Stimulated activated CD4-positive, alpha-beta T cell treated with anti-CD3 and anti-CD28 coated beads, TNF-alpha, amount 100 ng/mL, for 24 hours (primary cell): ENCODE measurements around the gene FRY.

Experiments used
- DNase-seq, 3 experiments: peaks; one replicate each; pipeline ENCODE4 v3.0.0-alpha.2; 2020; ENCODE audit warnings: low read depth in 3 of 3

The FRY gene

DNA sequence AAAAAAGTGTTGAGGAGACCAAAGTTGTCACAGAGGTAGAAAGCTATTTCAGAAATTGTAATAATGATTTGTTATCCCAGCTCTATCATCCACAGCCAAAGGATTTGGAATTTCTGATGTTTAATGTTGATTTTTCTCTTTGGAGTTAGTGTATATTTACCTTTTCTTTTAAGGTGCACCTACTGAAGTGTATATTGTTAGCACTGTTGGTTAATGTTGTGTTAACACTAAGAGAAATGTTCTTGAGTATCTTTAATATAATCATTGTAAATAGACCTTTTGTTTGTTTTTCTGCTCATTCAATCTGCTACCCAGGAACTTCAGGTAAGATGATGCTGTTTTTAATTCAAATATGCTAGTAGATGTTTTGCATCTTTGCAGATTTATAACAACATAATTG, 226.1 kb downstream of the FRY start:
- no peak for DNase-seq

DNA sequence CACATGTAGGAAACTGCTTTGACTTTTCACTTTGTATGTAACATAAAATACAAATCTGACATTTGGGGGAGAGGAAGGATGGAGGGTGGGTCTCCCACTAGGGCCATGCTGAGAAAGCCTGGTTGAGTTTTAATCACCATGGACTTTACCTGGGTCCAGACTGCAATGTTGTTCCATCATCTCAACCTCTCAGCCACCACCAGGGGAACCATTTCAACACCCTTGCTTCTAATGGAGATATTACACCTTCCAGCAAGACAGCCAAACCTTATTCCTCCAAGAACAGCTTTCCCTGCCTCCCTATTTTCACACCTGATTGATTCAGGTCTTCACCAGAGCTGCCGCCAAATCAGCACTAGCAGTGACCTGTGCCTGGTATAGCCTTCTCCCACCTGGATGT, 227.5 kb downstream of the FRY start:
- DNase-seq: no peak

DNA sequence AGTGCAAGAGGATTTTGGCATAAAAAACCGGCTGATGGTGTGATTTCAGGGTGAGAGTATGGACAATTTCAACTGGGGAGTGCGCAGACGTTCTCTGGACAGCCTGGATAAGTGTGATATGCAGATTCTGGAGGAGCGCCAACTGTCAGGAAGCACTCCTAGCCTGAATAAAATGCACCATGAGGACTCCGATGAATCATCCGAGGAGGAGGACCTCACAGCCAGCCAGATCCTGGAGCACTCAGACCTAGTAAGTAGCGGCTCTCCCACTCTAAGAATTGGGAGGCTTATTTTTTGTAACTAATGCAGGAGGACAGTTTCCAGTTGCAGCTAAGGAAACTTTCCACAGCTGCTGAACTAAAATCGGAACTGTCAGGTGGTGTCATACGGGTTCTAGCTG, 230.0 kb downstream of the FRY start:
- DNase-seq: no peak

DNA sequence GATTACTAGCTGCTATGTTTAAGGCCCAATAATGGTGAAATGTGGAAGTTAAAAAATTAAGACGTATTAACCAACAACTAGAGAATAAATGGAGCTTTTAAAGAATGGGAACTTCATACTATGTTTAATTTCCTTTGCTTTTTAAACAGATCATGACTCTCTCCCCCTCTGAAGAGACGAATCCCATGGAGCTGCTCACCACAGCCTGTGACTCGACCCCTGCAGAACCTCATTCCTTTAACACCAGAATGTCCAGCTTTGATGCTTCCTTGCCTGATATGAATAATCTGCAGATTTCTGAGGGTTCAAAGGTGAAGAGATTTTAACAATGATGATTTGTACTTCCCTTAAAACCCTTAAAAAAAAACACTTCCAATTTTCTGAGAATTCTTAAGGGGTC, 230.6 kb downstream of the FRY start:
- no peak for DNase-seq

DNA sequence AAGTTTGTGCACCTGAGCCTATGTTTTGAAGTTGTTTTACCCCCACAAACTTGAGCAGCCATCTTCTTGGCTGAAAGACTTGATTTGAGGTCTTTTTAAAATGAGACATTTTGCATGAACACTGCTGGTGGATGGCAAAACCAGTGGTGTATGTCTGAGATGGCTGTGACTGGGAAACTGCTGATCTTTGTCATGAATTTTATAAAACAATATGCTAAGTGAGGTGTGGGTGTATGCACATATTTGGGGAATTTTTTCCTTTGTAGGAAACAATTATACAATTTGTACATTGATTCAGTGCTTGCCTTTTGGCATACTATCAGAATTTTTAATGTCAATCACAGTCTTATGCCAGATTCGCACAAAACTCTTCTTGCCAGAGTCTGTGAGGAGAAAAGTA, 231.0 kb downstream of the FRY start:
- DNase-seq: no peak

DNA sequence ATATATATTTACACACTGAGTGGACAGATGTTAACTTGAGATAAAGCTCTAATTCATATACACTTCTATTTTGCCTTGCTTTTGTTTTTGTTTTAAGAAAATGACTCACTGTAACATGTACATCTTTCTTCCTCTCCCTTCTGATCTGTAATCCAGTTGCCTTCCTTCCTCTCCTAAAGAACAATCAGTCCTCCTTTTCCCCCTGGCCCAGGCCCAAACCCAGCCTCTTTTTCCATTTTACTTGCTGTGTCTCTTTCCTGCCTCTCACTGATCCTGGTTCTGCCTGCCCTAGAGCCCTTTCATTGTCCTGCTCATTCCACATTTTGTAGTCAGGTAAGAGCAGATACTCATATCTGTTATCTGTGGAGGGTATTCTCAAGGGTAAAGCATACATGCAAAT, 232.8 kb downstream of the FRY start:
- no peak for DNase-seq

DNA sequence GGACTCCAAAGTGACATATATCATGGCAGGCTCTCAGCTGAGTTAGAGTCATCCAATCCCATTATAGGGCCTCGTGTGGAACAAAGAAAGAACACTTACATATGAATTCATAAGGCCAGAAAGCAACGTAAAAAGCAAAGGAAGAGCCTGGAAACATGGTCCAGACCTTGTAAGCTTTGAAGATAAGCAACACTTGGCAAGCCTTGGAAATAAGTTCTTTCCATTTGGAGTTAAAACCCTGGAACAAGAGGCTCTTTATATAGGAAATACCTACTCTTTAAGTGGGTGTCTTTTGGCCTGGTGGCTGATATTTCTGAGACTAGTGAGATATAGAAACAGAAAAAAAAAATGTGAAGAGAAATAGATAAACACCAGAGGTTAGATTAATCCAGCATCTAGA, 234.2 kb downstream of the FRY start:
- DNase-seq: no peak

DNA sequence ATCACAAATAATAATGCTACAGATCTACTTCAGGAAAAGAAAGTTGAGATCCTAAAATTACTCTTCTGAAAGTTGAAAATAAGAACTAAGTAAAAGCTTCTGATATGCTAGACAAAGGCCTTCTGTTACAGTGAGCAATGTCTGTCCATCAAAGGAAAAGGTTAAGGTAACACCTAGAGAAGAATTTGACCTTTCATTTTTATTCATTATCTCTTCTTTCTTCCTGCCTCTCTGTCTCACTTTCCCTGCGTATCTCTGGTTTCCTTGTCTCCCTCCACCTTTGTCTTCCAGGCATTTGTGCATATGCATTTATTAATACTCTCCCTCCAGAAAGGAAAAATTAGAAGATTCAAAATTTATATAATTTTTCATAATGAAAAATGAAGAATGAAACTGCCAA, 234.6 kb downstream of the FRY start:
- no peak for DNase-seq

DNA sequence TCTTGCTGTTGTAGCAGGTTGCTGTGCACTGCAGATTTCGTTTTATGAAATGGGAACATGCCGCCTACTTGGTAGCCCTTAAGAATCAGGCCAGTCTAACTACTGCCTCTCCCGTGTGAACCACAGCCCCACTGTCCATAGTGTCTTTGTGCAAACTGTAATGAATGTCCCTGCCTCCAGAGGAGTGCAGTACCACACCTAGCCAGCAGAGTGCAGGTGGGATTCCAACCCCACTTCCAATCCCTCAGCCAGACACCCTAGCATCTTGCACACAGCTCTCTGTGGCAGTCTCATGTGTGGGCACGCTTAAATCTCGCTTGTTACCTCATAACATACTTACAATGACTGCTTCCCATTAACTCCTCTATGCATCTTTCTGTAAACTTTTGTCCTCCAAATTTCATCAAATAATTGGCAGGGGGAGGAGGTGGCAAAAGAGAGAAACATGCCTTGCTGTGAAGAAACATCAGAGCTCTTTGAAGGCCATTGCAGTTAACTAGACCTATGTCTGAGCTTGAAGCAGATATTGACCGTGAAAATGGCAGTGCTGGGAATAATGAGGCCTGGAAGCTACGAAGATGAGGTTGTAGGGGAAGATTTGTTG, 236.4 kb downstream of the FRY start:
- DNase-seq: peak; percentile 5 to 48 (median 22)

DNA sequence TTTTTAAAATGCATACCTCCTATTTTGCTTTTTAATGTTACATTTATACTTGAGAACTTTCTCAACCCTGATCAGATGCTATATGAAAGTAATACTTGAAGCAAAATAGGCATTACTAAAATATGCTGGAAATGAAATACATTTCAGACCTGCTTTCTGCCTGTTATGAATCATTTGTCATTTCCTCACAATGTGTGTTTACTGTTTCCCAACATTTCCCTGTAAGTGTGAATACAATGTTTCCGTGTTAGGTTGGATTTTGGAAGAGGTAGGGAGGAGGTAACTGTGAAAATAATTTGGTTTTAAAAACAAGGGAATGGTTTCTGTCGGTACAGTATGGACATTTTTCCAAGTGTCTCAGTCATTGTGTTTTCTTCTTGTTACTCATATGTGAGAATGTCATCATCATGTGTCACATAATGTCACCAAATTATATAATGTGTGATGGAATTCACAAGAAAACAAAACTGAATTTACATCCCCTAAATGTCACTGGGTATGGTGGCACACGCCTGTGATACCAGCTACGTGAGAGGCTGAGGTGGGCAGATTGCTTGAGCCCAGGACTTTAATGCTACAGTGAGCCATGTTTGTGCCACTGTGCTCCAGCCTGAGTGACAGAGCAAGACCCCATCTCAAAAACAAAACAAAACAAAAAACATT, 240.6 kb downstream of the FRY start:
- DNase-seq: no peak

DNA sequence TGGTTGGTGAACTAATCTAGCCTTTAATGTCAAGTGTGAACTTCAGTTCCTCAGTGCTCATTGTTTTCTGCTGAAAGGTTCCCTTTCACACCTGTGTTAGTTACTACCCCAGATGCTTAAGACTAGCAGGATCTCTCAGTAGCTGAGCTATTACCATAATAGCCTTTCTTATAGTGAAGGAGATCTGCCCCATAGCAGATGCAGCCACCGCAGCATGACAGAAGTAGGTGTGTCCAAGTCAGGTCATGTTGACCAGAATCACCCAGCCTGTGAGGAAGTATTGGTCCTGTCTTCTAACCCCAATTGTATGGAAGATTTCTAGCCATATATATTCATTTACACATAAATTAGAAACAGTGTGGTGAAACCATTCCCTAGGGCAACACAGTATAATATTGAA, 246.3 kb downstream of the FRY start:
- no peak for DNase-seq

DNA sequence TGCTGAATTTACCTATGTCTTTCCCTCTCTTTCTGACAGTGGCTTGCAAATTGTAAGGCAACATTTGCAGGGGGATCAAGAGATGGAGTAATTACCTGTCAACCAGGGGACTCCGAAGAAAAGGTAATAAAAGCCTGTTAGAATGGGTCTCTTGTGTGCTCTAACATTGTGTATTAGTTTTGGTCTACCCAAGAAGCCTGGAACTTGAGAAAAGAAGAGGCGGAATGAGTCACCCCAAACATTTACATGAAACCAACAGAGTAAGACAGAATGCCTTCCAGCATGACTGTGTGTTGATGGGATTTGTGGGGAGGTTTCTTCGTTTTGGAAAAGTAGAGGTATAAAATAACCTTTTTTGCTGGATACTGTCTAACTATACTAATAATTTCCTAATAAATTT, 246.9 kb downstream of the FRY start:
- no peak for DNase-seq

DNA sequence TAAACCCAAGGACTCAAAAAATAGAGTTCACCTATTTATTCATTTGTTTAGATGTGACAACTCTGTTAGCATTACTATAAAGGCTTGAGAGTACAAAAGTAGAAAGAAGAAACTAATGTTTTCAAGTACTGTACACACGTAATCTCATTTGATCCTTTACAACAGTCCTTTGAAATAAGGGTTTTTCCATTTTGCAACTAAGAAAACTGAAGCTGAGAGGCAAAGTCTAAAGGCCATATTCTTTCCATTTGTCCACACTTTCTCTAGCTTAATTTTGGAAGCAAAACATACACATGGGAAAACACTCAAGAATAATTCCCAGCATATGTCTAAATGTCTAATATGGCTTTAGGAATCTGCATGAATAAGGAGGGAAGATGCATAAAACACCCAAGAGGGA, 249.5 kb downstream of the FRY start:
- DNase-seq: no peak

DNA sequence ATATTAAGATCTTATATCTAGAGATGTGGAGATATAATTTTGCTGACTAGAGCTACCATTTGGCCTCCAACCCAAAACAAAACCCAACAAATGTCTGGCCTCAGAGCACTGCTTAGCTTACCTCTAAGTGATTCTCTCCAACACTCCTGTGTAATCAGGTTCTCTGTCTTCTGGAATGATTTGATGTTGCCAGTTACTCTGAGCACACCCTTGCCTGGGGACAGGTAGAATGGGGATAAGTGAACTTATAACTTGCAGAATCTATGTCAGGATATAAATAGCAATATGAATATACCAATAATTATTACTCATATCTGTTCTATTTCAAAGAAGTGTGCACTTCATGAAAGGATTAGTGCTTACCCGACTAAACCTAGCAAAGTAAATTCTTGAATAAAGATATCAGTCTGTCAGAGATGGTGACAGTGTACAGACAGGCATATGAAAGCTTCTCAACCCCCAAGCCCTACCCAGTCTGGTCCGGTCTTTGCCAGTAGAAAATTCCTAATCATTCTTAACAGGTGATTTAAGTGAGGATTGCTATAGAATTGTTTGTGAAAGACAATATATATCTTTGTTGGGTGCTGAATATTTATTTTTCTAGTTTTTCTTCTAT, 250.6 kb downstream of the FRY start:
- DNase-seq: no peak

DNA sequence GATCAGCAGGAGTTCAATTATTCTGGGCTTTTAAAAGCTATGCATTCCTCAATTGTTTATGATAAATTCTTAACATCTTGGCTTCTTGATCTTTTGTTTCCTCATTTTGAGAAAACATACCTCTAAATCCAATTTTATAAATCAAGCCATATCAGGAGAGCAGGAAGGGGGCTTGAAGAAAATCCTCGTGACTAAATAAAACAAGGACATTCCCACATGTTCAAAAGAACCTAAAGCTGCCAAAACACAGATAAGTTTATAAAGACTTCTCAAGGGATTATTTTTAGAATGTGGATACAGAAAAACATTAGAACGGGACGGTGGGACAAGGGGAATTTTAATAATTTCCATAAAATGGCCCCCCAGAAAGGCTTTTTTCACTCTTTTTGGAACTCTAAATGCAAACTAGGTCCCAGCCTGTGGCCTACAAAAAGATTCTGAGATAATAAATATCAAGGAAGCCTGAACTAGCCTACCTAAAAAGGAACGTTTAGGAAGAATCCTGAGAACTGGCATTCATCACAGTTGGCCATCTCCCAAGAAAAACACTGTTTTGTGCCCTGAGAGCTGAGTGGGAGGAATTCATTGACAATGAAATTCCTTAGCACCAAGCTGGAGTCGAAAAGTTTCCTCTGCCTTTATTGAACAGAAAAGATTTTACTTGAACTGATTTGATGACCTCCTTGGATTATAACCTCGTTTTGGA, 253.5 kb downstream of the FRY start:
- no peak for DNase-seq

DNA sequence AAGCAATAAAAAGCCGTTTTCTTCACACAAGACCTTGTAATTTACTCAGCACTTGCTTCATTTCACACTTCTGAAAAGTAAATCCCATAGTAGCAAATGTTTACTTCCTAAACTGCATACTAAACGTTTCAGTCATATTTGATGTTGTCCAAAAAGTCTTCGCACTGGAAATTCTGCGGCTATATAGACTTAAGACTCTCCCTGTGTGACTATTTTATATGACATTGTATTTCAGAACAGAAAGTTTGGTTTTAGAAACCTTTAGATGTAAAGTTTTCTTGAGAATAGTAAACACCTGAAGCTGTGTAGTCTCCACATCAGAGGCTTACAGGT, 254.0 kb downstream of the FRY start:
- DNase-seq: no peak

DNA sequence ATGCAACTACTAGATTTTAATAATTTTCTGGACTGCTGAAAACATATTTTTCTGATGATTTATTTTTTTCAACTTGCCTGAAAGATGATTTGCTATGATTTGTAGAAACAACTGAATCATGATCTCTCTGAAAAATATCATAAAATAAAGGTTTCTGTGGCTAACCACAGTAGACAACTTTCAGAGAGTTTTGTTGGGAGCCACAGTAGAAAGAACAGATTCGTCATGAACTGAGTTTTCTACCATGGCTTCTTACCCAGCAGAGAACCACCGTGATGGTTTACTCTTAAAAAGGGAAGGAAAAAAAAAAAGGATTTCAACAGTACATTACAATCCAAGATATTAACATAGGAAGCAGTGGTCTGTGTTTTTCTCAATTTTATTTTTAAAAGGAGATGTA, 265.6 kb downstream of the FRY start:
- no peak for DNase-seq

DNA sequence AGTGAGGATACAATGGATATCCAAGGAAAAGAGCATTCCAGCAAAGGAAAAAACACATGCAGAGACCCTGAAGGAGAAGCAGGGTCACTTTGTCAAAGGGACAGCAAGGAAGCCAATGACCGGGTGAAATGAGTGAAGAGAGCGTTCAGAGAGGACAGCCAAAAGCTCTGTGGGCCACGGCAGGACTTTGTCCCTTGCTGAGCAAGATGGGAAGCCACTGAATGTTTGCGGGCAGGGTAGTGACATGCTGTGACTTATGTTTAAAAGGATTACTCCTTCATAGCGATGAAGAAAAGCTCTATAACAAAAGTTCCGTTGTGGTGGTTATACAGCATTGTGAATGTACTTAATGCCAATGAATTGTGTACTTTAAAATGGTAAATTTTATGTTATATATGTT, 267.1 kb downstream of the FRY start:
- no peak for DNase-seq

DNA sequence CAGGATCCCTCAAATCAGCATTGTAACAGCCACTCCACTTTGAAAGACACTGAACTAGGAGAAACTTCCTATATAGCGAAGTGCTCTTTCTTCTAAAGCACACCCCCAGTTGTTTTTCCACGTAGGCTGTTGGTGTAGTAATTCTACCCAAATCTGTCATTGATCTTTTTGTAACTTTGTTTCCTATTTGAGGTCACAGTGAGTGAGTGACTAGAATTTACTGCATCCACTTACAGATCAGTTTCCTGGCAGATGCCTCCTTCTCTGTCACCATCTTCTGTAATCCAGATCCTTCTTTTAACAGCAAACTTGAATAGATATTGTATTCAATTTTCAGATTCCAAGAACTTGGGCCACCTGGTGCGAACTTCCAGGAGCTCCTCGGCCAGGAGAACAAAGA, 268.3 kb downstream of the FRY start:
- DNase-seq: no peak

DNA sequence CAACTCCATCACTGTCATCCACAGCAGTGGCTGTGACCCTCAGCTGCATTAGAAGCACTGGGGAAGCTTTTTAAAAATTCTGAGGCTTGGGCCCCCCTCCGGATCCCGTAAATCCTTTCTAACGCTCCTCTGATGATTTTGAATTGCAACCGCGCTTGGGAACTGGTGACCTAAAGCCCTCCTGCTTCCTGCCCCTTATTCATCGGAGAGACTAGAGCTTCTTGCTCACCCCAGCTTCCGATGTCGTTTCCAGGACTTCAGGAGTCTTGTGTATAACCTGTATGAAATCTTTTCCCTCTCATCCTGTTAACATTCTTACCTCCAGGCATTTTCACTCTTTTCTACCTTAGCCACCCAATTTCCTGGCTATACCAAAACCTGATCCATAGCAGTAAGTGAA, 268.8 kb downstream of the FRY start:
- DNase-seq: no peak

DNA sequence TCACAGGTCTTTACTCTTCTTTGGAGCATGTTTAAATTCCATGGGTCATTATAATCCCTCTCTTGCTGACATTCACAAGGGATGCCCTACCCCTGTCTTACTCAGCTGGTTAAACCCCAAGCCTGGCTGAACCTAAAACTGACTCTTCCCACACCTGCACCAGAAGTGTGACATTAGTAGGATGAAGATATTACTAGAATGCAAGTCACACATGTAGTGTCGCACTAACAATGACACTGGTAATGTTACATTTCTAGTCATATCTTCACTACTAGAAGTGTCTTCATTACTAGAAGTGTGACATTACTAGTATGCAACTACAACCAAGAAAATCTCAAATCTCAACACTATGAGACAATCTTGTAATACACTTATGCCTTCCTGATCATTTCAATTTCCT, 269.3 kb downstream of the FRY start:
- no peak for DNase-seq

DNA sequence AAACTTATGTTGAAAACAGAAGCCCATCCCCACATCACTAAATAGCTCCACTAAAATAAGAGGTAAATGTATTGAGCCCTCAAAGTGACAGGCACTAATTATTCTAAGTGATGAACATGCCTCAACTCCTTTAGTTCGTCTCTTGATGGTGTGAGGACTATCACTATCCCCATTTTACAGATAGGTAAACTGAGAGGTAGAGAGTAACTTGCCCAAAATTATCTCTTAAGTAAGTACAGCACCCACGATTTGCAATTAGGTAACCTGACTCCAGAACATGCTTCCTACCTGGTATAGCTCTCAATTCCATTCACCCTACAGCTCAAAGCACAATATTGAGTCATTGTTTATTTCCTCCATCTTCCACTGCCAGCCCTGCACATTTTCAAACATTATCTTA, 270.9 kb downstream of the FRY start:
- no peak for DNase-seq

DNA sequence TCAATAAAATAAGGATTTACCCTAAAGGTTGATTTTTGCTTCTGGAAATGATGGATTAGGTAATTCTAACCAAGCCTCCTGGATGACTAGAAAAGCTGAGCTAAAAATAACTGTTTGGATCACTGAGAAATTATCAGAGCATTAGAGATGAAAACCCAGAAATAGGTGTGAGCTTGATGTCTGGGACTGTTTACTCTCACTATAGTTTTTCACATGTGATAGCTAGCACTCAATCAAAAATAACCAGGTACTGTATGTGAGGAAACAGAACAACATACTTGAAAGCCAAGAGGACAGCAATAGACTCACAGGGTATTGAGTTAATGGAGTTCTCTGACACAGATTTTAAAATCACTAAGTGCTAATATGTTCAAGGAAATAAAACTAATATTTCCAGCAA, 274.1 kb downstream of the FRY start:
- DNase-seq: no peak
